KBM-7 (cell line): ENCODE measurements around the gene KHDC1.
"Not testable (repeated sequence)": the region's sequence is repeated elsewhere in the genome, so short reads cannot be mapped to it uniquely, and the experiment has no call there.

ENCODE experiments used
- DNase-seq: peaks from one replicate; pipeline ENCODE4 v3.0.0-alpha.2; 2015
- in situ Hi-C: fragments of 300-500 bp; cut with MboI; formaldehyde crosslinking; loops from 2 replicates; pipeline ENCODE4 v1.14.3; 2020; ENCODE audit warnings: low sequenced_read_pairs, low pct_unique_long_range_greater_than_20kb, mixed read lengths

KHDC1 gene

GRCh38 chr6:73194744-73195143 is 68.3 kb downstream of the KHDC1 start:
- in situ Hi-C loops: loop anchor here (25.0 kb wide), 1 partner anchor 782 kb away; no protein-coding TSS in a partner anchor
- DNase-seq: no peak

- in situ Hi-C loops: loop anchor here (25.0 kb wide), 1 partner anchor 781 kb away; no protein-coding TSS in a partner anchor
- not testable (repeated sequence) for DNase-seq
These were observed 69.7 kb downstream of the KHDC1 start for GRCh38 chr6:73193302-73193701.
